HG03469 (cell line): ENCODE results near the gene SHC1.

ENCODE experiments used
- ATAC-seq: cut with Tn5 transposase; IDR thresholded peaks from one replicate; pipeline ENCODE4 v1.9.1; 2021; ENCODE audit warnings: mild to moderate bottlenecking, moderate library complexity, moderate number of reproducible peaks; ENCODE audit not compliant: unreplicated experiment

SHC1 gene, protein sequence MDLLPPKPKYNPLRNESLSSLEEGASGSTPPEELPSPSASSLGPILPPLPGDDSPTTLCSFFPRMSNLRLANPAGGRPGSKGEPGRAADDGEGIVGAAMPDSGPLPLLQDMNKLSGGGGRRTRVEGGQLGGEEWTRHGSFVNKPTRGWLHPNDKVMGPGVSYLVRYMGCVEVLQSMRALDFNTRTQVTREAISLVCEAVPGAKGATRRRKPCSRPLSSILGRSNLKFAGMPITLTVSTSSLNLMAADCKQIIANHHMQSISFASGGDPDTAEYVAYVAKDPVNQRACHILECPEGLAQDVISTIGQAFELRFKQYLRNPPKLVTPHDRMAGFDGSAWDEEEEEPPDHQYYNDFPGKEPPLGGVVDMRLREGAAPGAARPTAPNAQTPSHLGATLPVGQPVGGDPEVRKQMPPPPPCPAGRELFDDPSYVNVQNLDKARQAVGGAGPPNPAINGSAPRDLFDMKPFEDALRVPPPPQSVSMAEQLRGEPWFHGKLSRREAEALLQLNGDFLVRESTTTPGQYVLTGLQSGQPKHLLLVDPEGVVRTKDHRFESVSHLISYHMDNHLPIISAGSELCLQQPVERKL

DNA sequence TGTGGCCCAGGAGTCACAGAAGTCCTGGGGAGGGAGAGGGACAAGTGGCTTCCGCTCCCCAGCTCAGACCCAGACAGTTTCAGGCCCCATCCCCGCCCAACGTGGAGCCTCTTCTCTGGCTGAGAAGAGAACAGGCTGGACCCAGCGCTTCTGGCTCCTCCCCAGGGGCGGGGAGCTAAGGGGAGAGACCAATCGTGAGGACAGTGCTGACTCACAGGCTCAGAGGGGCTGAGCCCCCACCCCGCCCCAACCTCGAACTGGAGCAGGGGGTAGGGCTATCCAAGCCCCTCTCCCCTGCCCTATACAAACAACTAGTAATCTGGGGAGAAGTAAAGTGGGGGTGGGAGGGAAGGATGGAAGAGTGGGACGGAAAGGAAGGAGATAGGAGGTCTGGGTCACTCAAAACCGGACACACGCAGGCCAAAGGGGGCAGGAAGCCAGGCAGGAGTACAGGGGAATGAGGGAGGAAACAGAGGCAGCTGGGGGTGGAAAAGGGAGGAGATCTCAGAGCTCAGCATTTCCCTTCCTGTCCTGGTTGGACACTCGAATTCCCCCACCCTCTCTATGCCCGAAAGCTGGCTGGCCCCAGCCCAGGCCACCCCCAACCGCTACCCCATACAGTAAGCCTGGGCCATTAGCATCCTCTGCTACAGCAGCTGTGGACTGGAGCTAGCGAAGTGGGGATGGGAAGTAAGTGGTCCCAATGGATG, at the start of gene SHC1:
Gene SHC1 (minus strand): TSS at position 117 of the 710 bp plus-strand sequence. CDS start 221 bp downstream, outside the sequence.
- no peak for ATAC-seq

DNA sequence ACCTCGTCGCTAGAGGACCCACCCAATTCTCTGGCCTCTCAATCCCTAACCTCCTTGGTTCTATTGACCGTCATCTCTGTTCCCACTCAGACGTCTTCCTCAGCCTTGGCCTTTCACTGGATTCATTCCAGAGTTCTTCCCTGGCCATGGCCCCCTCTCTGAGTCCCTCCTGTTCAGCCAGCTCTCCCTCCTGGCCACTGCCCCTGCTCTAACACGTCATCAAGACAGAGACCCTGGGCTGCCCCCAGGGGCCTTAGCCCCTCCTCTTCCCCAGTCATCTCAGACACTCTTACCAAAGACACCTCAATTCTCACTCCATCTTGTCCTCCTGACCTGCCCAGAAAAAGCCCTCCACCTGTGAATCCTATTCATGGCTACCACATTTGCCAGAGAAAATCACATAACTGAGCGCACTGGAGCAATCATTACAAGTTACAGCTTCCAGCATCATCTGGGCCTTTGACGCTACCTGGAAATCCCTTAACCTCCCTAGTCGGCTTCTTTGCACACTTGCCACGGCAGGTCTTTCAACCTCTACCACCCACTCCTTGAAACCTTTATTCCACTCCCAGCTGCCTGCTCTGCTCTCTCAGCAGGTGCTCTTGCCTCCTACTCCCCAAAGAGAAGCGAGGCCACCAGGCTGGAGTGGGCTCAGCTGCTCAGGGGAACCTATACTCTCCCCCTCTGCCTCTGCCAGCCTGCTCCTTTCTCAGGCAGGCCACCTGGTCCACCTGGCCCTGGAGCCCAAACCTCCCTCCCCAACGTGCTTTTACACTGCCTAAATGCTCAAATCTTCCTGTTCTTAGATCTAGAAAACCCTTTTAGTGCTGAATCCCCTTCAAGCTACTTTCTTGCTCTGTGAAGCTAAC, 49.1 kb upstream of the SHC1 start:
- ATAC-seq: no peak

DNA sequence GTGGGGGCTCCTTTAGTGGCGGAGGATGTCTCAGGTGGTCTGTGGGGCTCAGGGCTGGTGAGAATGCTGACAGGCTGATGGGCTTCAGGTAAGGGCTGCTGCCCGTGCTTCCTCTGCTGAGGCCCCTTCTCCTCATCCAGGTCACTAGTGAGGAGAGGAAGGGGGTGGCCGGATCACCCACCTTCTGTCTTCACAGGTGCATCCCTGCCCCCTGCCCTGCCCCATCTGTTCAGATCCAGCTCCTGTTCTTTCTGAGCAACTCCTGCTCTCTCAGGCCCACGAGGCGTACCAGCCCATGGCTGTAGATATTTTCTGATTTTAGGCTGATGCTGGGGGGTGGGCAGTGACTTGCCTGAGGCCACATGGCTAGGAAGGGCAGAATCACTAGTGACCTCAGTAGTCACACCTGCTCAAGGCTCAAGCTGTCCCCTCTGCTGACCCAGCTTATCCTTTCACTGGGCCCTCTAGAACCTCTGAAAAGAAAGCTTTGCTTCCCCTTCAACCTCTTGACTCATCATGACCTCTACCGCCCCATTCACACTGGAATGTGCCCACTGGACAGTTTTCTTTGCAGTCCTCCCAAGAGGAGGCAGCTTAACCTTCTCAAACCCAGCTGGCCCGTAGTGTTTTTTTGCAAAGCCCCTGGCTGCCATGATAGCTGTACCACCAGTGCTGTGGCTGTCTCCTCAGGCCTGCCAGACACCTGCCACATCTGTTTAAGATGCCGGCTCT, 48.2 kb upstream of the SHC1 start:
- no peak for ATAC-seq

DNA sequence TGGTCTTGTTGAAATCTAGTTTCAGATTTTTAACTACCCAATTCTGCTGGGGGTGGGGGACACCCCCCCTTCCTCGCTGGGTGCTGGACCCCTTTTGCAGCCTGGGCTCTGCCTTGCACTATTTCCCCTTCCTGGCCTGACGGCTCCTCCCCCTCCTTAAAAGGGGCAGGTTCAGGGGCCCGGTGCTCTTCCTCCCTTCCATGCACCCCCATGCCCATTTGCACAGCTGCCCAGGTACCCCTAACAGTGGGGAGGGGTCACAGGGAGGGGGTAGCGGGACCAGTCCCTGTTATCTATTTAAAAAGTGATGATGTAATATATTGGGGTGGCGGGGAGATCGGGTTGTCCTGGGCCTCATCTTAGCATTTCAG, 47.4 kb upstream of the SHC1 start:
- ATAC-seq: no peak

DNA sequence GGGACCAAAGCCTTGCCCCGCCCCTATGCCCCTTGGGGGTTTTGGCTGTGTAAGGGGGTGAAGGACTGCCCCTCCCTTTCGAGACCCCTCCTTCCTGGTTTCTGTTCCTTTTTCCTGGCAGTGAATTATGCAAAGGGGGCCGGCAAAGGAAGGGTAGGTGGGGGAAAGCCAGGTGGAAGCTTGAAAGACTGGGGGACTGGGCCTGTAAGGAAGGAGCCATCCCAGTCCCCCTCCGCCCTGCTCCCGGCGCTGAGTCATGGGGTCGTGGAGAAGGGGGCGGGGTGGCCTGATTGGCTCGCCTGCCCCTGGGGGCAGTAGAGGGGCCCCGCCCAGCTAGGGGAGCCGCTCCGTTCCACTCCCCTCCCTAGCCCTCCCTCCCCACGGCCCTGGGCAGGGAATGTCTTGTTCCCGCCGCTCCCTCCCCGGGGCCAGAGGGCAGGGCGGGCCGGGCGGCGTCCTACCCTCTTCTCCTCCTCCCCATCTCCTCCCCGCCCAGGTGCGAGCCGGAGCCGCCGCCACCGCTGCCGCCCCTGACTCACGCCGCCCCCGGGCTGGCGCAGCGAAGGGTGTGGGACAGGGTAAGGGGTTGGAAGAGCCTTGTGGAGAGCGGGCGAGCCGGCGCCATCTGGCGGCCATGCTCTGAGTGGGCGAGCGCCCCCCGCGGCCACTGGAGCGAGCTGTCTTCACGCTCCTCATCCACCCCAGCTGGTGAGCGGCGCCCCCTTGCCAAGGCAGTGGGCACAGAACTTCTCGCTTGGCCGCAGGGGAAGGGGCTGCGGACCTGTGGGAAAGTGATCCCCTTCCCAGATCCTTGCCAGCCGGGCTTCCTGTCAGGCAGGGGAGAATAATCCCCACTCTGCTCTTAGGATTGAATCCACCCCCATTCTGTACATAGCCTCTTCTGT, 46.7 kb upstream of the SHC1 start:
- ATAC-seq: peak; percentile 41

DNA sequence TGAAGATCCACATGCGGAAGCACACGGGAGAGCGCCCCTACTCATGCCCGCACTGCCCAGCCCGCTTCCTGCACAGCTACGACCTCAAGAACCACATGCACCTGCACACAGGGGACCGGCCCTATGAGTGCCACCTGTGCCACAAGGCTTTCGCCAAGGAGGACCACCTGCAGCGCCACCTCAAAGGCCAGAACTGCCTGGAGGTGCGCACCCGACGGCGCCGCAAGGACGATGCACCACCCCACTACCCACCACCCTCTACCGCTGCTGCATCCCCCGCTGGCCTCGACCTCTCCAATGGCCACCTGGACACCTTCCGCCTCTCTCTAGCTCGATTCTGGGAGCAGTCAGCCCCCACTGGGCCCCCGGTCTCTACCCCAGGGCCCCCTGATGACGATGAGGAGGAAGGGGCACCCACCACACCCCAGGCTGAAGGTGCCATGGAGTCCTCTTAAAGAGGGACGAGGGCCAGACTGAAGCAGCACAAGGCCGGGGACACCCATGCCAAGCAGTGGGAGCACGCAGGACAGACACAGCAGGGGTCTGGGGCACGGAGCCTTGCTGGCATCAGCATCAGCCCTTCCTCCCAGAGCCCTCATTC, 45.8 kb upstream of the SHC1 start:
- ATAC-seq: no peak

DNA sequence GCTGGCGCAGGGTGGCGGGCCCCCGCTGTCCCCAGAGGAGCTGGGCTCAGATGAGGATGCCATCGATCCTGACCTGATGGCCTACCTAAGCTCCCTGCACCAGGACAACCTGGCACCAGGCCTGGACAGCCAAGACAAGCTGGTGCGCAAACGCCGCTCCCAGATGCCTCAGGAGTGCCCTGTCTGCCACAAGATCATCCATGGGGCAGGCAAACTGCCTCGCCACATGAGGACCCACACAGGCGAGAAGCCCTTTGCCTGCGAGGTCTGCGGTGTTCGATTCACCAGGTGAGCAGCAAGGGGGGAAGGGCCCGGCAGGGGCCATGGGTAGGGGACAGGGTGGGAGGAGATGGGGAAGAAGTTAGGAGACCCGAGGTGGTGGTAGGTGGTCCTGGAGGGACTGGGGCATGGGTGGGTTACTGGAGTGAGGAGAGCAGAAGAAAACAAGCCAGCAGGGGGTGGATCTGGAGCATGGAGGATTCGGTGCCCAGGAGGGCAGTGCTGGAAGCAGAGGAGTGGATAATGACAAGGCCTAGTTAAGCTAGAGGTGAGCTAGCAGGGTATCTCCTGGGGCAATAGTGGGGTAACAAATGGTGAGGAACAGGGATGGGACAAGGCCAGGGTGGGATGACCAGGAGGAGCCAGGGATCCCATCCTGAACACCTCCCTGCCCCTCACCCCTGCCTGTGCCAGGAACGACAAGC, 45.1 kb upstream of the SHC1 start:
- ATAC-seq: no peak

DNA sequence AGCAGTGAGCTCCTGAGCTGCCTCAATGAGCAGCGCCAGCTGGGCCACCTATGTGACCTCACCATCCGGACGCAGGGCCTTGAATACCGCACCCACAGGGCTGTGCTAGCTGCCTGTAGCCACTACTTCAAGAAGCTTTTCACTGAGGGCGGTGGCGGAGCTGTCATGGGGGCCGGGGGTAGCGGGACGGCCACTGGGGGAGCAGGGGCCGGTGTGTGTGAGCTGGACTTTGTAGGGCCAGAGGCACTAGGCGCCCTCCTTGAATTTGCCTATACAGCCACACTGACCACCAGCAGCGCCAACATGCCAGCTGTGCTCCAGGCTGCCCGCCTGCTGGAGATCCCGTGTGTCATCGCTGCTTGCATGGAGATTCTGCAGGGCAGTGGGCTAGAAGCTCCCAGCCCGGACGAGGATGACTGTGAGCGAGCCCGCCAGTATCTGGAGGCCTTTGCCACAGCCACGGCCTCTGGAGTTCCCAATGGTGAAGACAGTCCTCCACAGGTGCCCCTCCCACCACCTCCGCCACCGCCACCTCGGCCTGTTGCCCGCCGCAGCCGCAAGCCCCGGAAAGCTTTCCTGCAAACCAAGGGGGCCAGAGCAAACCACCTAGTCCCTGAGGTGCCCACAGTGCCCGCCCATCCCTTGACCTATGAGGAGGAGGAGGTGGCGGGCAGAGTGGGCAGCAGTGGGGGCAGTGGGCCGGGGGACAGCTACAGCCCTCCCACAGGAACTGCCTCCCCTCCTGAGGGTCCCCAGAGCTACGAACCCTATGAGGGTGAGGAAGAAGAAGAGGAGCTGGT, 44.4 kb upstream of the SHC1 start:
- no peak for ATAC-seq

DNA sequence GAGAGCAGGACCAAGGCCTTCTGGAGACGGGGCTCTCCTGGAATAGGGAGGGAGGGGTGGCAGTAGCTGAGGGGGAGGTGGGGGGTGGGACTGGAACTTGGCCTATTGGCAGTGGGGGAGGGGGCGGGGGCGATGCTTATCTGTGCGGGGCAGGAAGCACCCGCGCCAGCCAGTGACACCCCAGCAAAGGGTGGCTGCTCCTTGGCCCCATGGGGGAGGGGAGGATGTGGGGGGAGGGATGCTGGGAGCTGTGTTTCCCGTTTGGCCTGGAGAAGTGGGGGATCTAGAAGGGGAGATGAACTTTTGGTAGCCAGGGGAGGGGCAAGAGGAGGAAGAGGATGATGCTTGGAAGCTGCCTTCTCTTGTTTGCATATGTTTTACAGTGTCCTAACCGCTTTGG, 43.1 kb upstream of the SHC1 start:
- ATAC-seq: no peak

DNA sequence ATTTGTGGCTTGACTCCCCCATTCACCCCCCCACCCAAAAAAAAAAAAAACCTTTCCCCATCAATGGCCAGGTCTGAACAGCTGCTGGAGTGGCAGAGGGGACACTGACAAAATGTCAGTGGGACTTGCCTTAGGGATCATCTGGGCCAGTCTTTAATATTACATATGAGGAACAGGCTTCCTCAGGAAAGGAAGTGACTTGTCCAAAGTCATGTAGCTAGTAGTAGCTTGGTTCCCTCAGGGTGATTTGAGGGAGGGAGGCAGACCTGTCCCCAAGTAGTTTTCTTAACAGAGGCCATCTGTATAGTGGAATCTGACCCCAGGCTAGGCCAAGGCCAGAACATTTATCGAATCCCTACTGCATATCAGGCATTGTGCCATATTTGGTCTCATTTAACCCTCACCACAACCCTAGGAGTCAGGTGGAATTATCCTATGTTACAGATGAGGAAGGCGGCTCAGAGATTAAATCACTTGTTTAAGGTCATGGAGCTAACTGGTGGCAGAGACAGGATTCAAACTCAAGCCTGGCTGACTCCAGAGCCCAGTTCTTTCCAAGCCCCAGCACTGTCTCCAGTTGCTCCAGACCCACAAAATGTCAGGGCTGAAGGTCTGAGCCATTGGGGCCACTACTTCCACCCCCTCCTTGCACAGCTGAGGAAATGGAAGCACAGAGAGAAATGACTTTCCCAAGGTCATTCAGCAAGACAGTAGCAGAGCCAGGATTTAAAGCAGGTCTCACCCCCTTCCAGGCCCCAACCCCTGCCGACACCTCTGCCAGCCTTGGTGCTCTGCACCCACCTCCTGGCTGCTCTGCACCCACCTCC, 42.4 kb upstream of the SHC1 start:
- ATAC-seq: no peak

DNA sequence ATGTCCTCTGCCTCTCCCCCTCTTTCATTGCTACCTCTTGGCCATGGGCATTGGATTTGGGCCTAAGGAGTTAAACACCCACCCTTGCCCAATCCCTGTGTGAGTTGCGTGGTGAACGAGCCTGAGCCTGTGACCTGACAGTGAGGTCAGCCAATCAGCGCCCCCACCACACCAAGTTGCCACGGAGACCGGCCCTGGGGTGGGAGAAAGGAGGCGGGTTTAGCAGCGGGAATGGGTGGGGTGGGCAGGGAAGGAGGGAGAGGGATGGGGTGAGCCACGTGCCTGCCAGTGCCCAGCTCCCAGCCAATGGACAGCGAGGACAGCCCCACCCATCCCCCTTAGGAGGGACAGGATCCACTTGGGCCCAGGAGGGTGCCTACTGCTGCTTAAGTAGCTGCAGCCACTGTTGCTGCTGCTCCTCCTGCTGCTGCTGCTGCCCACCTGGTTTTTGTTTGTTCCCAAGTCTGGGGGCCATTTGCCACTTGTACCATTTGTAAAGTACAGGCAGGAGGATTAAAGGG, 41.5 kb upstream of the SHC1 start:
- no peak for ATAC-seq

DNA sequence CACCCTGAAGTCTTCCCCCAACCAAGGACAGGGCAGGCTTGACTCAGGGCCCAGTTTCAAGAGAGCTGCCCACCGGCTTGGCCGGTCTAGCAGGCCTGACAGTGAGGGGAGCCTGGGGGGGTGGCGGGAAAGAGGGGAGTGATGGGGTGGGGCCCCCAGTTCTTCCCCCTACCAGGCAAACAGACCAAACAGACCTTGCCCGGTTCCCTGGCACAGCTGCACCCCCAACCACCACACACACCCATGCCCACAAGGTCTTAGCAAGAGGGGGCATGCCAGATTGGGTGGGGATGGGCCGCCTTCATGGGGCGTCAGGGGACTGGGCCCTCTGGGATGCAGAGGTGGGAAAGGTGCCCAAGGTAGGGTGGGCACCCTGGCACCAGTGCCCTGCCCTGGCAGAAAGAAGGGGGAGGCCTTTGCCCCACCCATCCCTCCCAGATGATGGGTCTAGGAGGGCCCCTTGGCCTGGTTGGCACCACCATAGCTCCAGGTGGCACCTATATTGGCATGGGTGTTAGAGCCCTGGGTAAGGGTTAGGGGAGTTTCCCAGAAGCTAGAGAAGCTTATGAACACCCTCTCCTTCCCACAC, 41.0 kb upstream of the SHC1 start:
- ATAC-seq: no peak

DNA sequence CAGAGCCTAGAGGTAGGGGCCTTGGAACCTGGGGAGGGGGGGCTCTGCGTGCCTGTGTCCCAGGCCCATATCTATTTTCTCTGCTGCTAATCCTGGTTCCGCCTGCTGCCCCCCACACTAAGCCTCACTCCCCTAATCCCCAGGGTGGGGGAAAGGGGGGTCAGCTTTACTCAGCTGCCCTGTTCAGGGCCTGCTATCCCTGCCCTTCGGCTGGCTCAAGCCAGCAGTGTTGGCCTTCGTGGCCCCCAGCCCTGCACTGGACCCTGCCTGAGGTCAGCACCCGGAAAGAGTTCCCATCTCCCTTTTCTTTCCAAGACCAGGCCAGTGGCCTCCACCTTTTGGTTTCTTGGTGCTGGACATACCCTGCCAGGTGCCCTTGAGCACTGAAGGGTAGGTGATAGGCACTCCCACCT, 40.5 kb upstream of the SHC1 start:
- no peak for ATAC-seq

DNA sequence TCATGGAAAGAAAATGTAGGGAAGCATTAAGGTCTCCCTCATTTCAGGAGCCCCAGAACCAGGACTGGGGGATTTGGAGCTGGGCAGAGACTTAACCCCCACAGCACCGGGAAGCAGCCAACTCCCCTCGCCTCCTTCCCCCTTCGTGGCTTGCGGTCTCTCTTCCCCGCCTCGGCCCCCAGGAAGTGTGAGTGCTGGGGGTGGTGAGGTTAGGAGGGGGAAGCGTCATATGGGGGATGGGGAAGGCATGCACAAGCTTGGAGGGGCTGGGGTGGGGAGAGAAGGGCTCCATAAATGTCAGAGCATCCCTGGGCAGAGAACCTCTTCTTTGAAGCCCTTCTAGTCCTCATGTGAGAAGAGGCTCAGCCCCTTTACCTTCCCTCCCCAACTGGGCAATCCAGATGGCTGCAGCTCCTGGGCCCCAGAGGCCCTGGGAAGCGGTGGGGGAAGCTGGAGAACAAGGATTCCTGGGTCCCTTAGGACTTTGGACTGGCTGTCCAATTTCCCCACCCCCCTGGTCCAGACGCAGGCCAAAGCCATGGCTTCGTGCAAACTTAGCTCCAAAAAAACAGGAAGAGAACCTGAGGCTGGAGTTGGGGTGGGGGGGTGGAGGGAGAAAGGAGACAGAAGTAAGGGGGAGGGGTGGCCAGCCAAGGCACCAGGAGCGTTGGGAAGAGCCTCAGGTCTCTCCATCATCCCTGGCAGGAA, 39.8 kb upstream of the SHC1 start:
- ATAC-seq: no peak

DNA sequence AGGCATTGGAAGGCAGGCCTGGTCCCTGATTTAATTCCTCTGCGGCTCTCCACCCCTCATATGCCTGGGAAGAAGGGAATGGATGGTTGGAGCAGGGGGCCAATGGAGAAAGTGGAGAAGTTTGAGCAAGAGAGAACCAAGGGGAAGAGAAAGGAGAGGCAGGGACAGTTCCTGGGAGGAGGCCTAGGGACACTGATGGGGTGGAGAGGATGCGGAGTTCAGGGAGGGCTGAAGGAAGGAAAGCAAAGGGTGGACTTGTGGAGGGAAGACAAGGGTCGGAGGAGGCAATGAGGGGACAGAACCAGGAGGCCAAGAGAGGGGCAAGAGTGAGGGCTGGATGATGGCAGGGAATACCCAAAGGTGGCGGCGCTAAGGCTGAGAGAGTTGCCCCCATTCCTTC, 39.2 kb upstream of the SHC1 start:
- ATAC-seq: no peak
